K562 (cell line): ENCODE measurements around the gene STC2. TPM values are rescaled to one million over a fixed set of nuclear protein-coding genes. Genes with fewer than 3 reads are reported as not detected.

Source experiments
- ATAC-seq: fragments of 200-7000 bp; cut with Tn5 transposase; 3 replicates; pipeline ENCODE4 v1.9.1; 2020; ENCODE audit warnings: moderate library complexity
- BruUV-seq: library from RNA; stranded (reverse); fragments of 400-500 nt; replicated peaks from 2 replicates; lab custom pipeline; 2021; lab: Mats Ljungman, UMichigan
- CTCF ChIA-PET: fragments of 300-600 bp; formaldehyde crosslinking; extraction: SDS; loops from one replicate; lab custom pipeline; 2021; ENCODE audit warnings: low intra/inter-chr PET ratio; lab: Yijun Ruan, JAX
- POLR2A ChIA-PET: fragments of 300-600, 350-650 bp; sonication (Branson Sonifier 250); formaldehyde crosslinking; extraction: SDS; loops from one replicate; lab custom pipeline; 2021; ENCODE audit warnings: antibody characterized with exemption, inconsistent platforms; lab: Yijun Ruan, JAX
- DNase-seq, 4 experiments: peaks; one replicate each; pipeline versions ENCODE4 v3.0.0 to v3.0.0-alpha.2; 2011 to 2018; ENCODE audit warnings: low spot score in 3 of 4, mixed read lengths in 3 of 4; ENCODE audit errors: extremely low read depth in 1 of 4
- FAIRE-seq: peaks from 2 replicates; lab custom pipeline; 2011; peaks lifted over from hg19 to GRCh38; lab: Jason Lieb, UNC
- H2AFZ ChIP-seq: 2 replicates; pipeline ENCODE4 v1.6.0; 2011; ENCODE audit warnings: low read depth, low read length, control low read depth, inconsistent platforms
- H3K27ac ChIP-seq: fragments of 200-600 bp; 3 replicates; pipeline ENCODE4 v1.8.0; 2011; ENCODE audit warnings: low read depth, mild to moderate bottlenecking, control low read depth, inconsistent platforms, low read length, moderate library complexity, mixed read lengths; ENCODE audit errors: extremely low read depth
- H3K27me3 ChIP-seq, 2 experiments: fragments of 300-600 bp in 1 of 2; 2 replicates in 1 of 2; 3 replicates in 1 of 2; pipeline versions ENCODE4 v1.6.0 to v1.8.0; 2011; ENCODE audit warnings: inconsistent platforms in 2 of 2, low read length in 2 of 2, mild to moderate bottlenecking in 1 of 2, mixed read lengths in 1 of 2, moderate library complexity in 1 of 2; ENCODE audit not compliant: control insufficient read depth in 2 of 2, insufficient read depth in 2 of 2
- H3K36me3 ChIP-seq: fragments of 300-600 bp; 3 replicates; pipeline ENCODE4 v1.8.0; 2011; ENCODE audit warnings: mild to moderate bottlenecking, low read length, inconsistent platforms; ENCODE audit not compliant: control insufficient read depth, insufficient read depth
- H3K4me1 ChIP-seq, 2 experiments: fragments of 200-600 bp in 1 of 2; replicated peaks in 1 of 2; 2 replicates in 1 of 2; 3 replicates in 1 of 2; pipeline versions ENCODE4 v1.5.1 to v1.8.0; 2011; ENCODE audit warnings: inconsistent platforms in 2 of 2, low read length in 2 of 2, mild to moderate bottlenecking in 1 of 2, mixed read lengths in 1 of 2, moderate library complexity in 1 of 2; ENCODE audit not compliant: control insufficient read depth in 2 of 2, insufficient read depth in 2 of 2
- H3K4me2 ChIP-seq: 2 replicates; pipeline ENCODE4 v1.6.1; 2011; ENCODE audit warnings: low read length, control low read depth, inconsistent platforms, mixed read lengths; ENCODE audit not compliant: insufficient read depth
- H3K4me3 ChIP-seq: fragments of 200-600 bp; sonication (generic), shearing (Covaris generic); 2 replicates; pipeline ENCODE4 v1.5.1; 2016; ENCODE audit warnings: control low read depth, inconsistent platforms
- H3K79me2 ChIP-seq: fragments of 200-600 bp; 3 replicates; pipeline ENCODE4 v1.8.0; 2011; ENCODE audit warnings: low read length, inconsistent platforms; ENCODE audit not compliant: control insufficient read depth, insufficient read depth
- H3K9ac ChIP-seq, 2 experiments: 2 replicates each; pipeline versions ENCODE4 v1.6.0 to v1.6.1; 2011; ENCODE audit warnings: low read depth in 2 of 2, low read length in 2 of 2, control low read depth in 1 of 2, inconsistent platforms in 1 of 2, mild to moderate bottlenecking in 1 of 2, mixed read lengths in 1 of 2; ENCODE audit not compliant: insufficient read depth in 1 of 2
- H3K9me1 ChIP-seq: one replicate; pipeline ENCODE4 v1.6.0; 2011; ENCODE audit warnings: inconsistent platforms, mild to moderate bottlenecking, low read length, moderate library complexity; ENCODE audit not compliant: control insufficient read depth, insufficient read depth
- H3K9me3 ChIP-seq: replicated peaks from 2 replicates; pipeline ENCODE4 v1.5.1; 2011; ENCODE audit warnings: low read depth, low read length, inconsistent platforms; ENCODE audit not compliant: control insufficient read depth, insufficient read depth
- H4K20me1 ChIP-seq: replicated peaks from 2 replicates; pipeline ENCODE4 v1.6.1; 2011; ENCODE audit warnings: low read length, inconsistent platforms, mixed read lengths; ENCODE audit not compliant: control insufficient read depth, insufficient read depth
- GTF2B ChIP-seq: IDR thresholded peaks from 2 replicates; pipeline ENCODE4 v1.6.1; 2011; ENCODE audit not compliant: insufficient read length; ENCODE audit errors: extremely low read depth
- POLR2G ChIP-seq: fragments of 200-400 bp; formaldehyde crosslinking; IDR thresholded peaks from 2 replicates; pipeline ENCODE4 v1.6.1; 2017; ENCODE audit warnings: low read depth, mild to moderate bottlenecking, antibody characterized with exemption, low read length, moderate library complexity
- PURB ChIP-seq: sonication (generic); formaldehyde crosslinking; IDR thresholded peaks from 2 replicates; pipeline ENCODE4 v1.9.0; 2021; ENCODE audit warnings: low read depth, mild to moderate bottlenecking, missing genetic modification reagents
- RBFOX2 ChIP-seq: fragments of 200-400 bp; formaldehyde crosslinking; IDR thresholded peaks from 2 replicates; pipeline ENCODE4 v1.6.1; 2017; ENCODE audit warnings: low read depth, mild to moderate bottlenecking, low read length, moderate library complexity
- RUNX1 ChIP-seq: sonication (generic); IDR thresholded peaks from 2 replicates; pipeline ENCODE4 v1.6.1; 2016; ENCODE audit warnings: antibody characterized with exemption, low read depth
- SIX5 ChIP-seq, 2 experiments: IDR thresholded peaks; 2 replicates each; pipeline ENCODE4 v1.6.1; 2011; ENCODE audit warnings: low read length in 2 of 2, borderline replicate concordance in 1 of 2, low read depth in 1 of 2, mild to moderate bottlenecking in 1 of 2, moderate library complexity in 1 of 2; ENCODE audit not compliant: insufficient read depth in 1 of 2
- ZBTB49 ChIP-seq: sonication (generic); formaldehyde crosslinking; IDR thresholded peaks from 2 replicates; pipeline ENCODE4 v1.8.0; 2022; ENCODE audit warnings: missing genetic modification reagents, mild to moderate bottlenecking, borderline replicate concordance
- WGBS: fragments of 100-300 bp; shearing (Covaris generic); methylation state at CpG from one replicate; pipeline ENCODE4 v1.1.6; 2016; ENCODE audit warnings: low coverage, mixed read lengths; ENCODE audit not compliant: insufficient coverage; ENCODE audit errors: missing lambda C conversion rate; 5-methylcytosine and 5-hydroxymethylcytosine counted together
- in situ Hi-C: fragments of 300-500 bp; cut with MboI; formaldehyde crosslinking; loops from 4 replicates; pipeline ENCODE4 v1.15.0; 2018; ENCODE audit warnings: inconsistent platforms, mixed read lengths
- intact Hi-C: fragments of 100-400 bp; cut with micrococcal nuclease; formaldehyde crosslinking; loops from 2 replicates; pipeline ENCODE4 v1.14.2; 2022
- polyA plus RNA-seq, 8 experiments: library from polyadenylated mRNA; depleted of rRNA in 4 of 8; stranded (reverse) in 5 of 8; unstranded in 3 of 8; fragments of >200 nt; fragmentation: Nextera tagmentation in 2 of 8; fragmentation: Illumina TruSeq in 1 of 8; extraction: Ambion mirVana in 2 of 8; extraction: Trizol in 1 of 8; gene quantifications; 2 replicates each; pipeline versions ENCODE4 v1.2.1 to v1.2.3, GENCODE V29; 2011 to 2014; ENCODE audit warnings: inconsistent platforms in 1 of 8, missing spikeins in 1 of 8
- total RNA-seq, 7 experiments: library from RNA; depleted of rRNA in 6 of 7; stranded (reverse); fragments of >200 nt in 6 of 7; fragmentation: Illumina TruSeq in 2 of 7; extraction: Trizol in 2 of 7; gene quantifications; 2 replicates each; pipeline versions ENCODE4 v1.2.1 to v1.2.3, GENCODE V29; 2011 to 2021; ENCODE audit warnings: low replicate concordance in 1 of 7

Gene STC2
- total and polyA plus RNA-seq, 9 of the 15 experiments (the other 6 are each of a cell fraction or from before 2014, with no cell fraction given), result 0.62 to 31.7 (median 7.4) TPM

DNA sequence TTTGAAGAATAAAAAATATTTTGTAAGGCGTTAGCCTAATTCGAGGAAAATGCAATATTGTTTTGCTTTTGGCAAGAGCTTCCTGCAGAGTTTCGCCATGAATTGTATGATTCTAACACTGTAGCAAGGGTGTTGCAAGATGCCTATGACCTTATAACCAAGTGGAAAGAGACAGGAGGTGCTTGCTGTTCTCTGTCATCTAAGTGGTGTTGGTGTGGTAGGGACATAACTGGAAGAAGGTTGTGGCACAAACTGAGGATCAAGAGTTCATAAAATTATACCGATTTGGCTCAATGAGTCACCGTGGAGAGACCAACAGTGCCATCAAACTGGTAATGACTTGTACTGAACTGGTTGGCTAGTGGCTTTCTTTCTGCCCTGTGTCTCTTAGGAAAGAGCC is 6.3 kb downstream of the STC2 start:
- in situ Hi-C loops, result no loop called here
- ChIA-PET POLR2A (interaction anchor here (1.1 to 3.1 kb wide), 2 partner anchors 11 to 16 kb away, joined by 5 to 18 read pairs; no protein-coding TSS in a partner anchor), CTCF (no interaction called here)
- no peak for DNase-seq
- WGBS, result 86% methylated on average over 5 of the region's 5 CpGs
- FAIRE-seq, result no peak
- H3K4me3 ChIP-seq, result no peak overlapping the region
- BruUV-seq, result no TSS peak
- no peak overlapping the region for H2AFZ ChIP-seq
- no peak overlapping the region for H3K4me2 ChIP-seq
- H3K27ac ChIP-seq, result no peak overlapping the region
- no peaks in the 10 kb centered on the region for H3K9me3 ChIP-seq
- H3K79me2 ChIP-seq, result peaks cover 21% of the 10 kb centered on the region
- no peak overlapping the region for H3K9ac ChIP-seq
- H3K4me1 ChIP-seq, result peaks cover 37 to 39% of the 10 kb centered on the region in 2 experiments
- no peaks in the 10 kb centered on the region for H3K27me3 ChIP-seq
- no peak for ATAC-seq
- H4K20me1 ChIP-seq, result no peaks in the 10 kb centered on the region
- peaks cover 85% of the 10 kb centered on the region for H3K36me3 ChIP-seq
- H3K9me1 ChIP-seq, result no peaks in the 10 kb centered on the region
- TF ChIP-seq RUNX1, result no peak
- intact Hi-C loops, result loop anchor here (10.0 kb wide), 2 partner anchors 547 to 563 kb away; partner anchors contain the start of genes CPEB4 and DUSP1

DNA sequence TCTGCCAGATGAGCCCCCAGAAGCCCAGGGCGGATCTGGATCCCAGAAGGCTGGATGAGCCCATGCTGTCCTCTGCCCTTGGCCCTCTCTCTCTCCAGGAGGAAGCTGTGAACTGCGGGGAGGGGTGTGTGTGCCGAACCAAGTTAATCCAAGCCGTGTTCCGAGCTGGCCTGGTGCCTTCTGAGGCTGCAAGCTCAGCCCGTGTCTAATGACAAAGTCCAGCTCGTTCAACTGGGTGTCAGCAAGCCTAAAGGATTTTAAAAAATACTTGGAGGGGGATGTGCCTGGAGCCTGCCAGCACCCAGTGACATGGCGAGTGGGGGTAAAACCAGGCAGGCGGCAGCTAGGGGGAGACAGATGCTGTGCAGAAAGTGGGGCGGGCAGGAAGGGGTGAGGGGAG is 8.0 kb downstream of the STC2 start:
- Histone ChIP-seq H3K9me3 (no peaks in the 10 kb centered on the region), H3K36me3 (peaks cover 84% of the 10 kb centered on the region), H3K9me1 (no peaks in the 10 kb centered on the region), H3K27me3 (no peaks in the 10 kb centered on the region), H3K9ac (0 out of 4 replicates have a peak overlapping the region, but pooled peaks of 1 of the 2 experiments have one; percentile 13), H4K20me1 (no peaks in the 10 kb centered on the region), H3K4me1 (peaks cover 21 to 37% of the 10 kb centered on the region in 2 experiments), H3K4me3 (no peak overlapping the region), H3K4me2 (no peak overlapping the region), H2AFZ (no peak overlapping the region), H3K79me2 (0 out of 3 replicates have a peak, but pooled peaks cover 6% of the 10 kb centered on the region), H3K27ac (no peak overlapping the region)
- 86% methylated on average over 10 of the region's 10 CpGs for WGBS
- no peak for DNase-seq
- 0 out of 2 replicates have a peak, but pooled peaks have one; percentile 31 for TF ChIP-seq RBFOX2
- TF ChIP-seq SIX5 (IDR thresholded peaks at IDR 0.05; ENCODE audit: borderline replicate concordance in 1 of 2, insufficient read depth in 1 of 2, low read depth in 1 of 2, low read length in 2 of 2), result no peak
- no peak for TF ChIP-seq GTF2B
- TF ChIP-seq POLR2G, result 0 out of 2 replicates have a peak, but pooled peaks have one; percentile 28
- no peak for TF ChIP-seq ZBTB49 (CRISPR knock-in tag)
- TF ChIP-seq PURB, result no peak
- CTCF ChIA-PET, result no interaction called here
- intact Hi-C loops, result loop anchor here (10.0 kb wide), 2 partner anchors 545 to 565 kb away; partner anchors contain the start of genes CPEB4 and DUSP1
- in situ Hi-C loops, result no loop called here
- BruUV-seq, result no TSS peak
- POLR2A ChIA-PET, result interaction anchor here (0.6 to 3.1 kb wide), 3 partner anchors 9 to 16 kb away, joined by 4 to 18 read pairs (median 5); no protein-coding TSS in a partner anchor
- ATAC-seq, result no peak
- FAIRE-seq, result no peak
